ENCODE measurements around the gene GBP6.
A peak's percentile ranks its signal among the peaks of the same experiment; 100 is the strongest.
"Not testable (repeated sequence)": the region's sequence is repeated elsewhere in the genome, so short reads cannot be mapped to it uniquely, and the experiment has no call there.

GBP6 gene

DNA sequence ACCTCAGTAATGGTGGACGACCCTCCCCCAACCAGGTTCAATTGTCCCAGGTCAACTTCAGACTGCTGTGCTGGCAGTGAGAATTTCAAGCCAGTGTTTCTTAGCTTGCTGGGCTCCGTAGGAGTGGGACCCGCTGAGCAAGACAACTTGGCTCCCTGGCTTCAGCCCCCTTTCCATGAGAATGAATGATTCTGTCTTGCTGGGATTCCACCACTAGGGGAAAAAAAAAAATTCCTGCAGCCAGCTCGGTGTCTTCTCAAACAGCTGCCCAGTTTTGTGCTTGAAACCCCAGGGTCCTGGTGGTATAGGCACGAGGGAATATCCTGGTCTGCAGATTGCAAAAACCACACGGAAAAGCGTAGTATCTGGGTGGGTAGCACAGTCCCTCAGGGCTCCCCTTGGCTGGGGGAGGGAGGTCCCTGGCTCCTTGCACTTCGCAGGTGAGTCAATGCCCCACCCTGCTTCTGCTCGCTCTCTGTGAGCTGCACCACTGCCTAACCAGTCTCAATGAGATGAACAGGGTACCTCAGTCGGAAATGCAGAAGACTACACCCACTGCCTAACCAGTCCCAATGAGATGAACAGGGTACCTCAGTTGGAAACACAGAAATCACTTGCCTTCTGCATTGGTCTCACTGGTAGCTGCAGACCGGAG is 41.5 kb downstream of the GBP6 start:
- Mint-ChIP-seq H3K9me3 (no peaks in the 10 kb centered on the region), H3K4me1 (peaks cover 24% of the 10 kb centered on the region), H3K27me3 (no peaks in the 10 kb centered on the region), H3K4me3 (no peak overlapping the region), H3K36me3 (no peaks in the 10 kb centered on the region), H3K27ac (no peak overlapping the region)

GRCh38 chr1:89407360-89407759 is 43.5 kb downstream of the GBP6 start:
- Mint-ChIP-seq H3K4me1 (peaks cover 24% of the 10 kb centered on the region), H3K27me3 (no peaks in the 10 kb centered on the region), H3K9me3 (no peaks in the 10 kb centered on the region), H3K4me3 (peak overlapping the region; percentile 78), H3K36me3 (peaks cover 2% of the 10 kb centered on the region), H3K27ac (no peak overlapping the region)

- not testable (repeated sequence) for H3K9me3 Mint-ChIP-seq, H3K27me3 Mint-ChIP-seq, H3K36me3 Mint-ChIP-seq, H3K27ac Mint-ChIP-seq
- peak overlapping the region; percentile 78 for H3K4me3 Mint-ChIP-seq
- H3K4me1 Mint-ChIP-seq, result peaks cover 24% of the 10 kb centered on the region
Observed at GRCh38 chr1:89407768-89408167, 43.9 kb downstream of the GBP6 start.

DNA sequence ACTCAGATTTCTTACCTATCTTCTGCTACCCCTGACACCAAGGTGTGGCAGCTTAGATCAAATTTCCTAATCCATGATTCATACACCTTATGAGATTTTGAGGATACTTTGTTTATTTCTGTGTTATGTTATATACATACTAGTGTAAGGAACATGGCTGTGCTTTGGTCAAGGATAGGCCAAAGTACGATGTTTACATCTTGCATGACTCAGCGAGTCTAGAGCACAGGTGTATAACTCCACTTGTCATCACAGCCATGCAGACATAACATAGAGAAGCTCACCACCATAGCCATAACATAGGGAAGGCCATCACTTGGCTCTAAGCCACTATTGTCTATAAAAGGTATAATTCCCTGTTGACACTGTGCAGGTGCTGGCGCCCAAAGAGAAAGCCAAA is 61.2 kb downstream of the GBP6 start:
- H3K4me1 Mint-ChIP-seq, result no peaks in the 10 kb centered on the region
- peaks cover 1% of the 10 kb centered on the region for H3K27me3 Mint-ChIP-seq
- no peak overlapping the region for H3K4me3 Mint-ChIP-seq
- no peaks in the 10 kb centered on the region for H3K9me3 Mint-ChIP-seq
- H3K36me3 Mint-ChIP-seq, result peaks cover 2% of the 10 kb centered on the region
- no peak overlapping the region for H3K27ac Mint-ChIP-seq

- H3K9me3 Mint-ChIP-seq, result no peaks in the 10 kb centered on the region
Observed at GRCh38 chr1:89429062-89429461, 65.2 kb downstream of the GBP6 start.

GRCh38 chr1:89429681-89430080 is 65.8 kb downstream of the GBP6 start:
- H3K36me3 Mint-ChIP-seq, H3K4me1 Mint-ChIP-seq, H3K4me3 Mint-ChIP-seq, H3K27me3 Mint-ChIP-seq, H3K9me3 Mint-ChIP-seq, H3K27ac Mint-ChIP-seq: not testable (repeated sequence)

More at GRCh38 chr1:89429062-89429461, 65.2 kb downstream of the GBP6 start:
- H3K4me1 Mint-ChIP-seq, result no peaks in the 10 kb centered on the region
- no peaks in the 10 kb centered on the region for H3K27me3 Mint-ChIP-seq
- no peaks in the 10 kb centered on the region for H3K36me3 Mint-ChIP-seq
- H3K27ac Mint-ChIP-seq, result no peak overlapping the region
- no peak overlapping the region for H3K4me3 Mint-ChIP-seq

- Mint-ChIP-seq H3K27ac (no peak overlapping the region), H3K27me3 (no peaks in the 10 kb centered on the region)
Observed at GRCh38 chr1:89433421-89433820, 69.6 kb downstream of the GBP6 start.

DNA sequence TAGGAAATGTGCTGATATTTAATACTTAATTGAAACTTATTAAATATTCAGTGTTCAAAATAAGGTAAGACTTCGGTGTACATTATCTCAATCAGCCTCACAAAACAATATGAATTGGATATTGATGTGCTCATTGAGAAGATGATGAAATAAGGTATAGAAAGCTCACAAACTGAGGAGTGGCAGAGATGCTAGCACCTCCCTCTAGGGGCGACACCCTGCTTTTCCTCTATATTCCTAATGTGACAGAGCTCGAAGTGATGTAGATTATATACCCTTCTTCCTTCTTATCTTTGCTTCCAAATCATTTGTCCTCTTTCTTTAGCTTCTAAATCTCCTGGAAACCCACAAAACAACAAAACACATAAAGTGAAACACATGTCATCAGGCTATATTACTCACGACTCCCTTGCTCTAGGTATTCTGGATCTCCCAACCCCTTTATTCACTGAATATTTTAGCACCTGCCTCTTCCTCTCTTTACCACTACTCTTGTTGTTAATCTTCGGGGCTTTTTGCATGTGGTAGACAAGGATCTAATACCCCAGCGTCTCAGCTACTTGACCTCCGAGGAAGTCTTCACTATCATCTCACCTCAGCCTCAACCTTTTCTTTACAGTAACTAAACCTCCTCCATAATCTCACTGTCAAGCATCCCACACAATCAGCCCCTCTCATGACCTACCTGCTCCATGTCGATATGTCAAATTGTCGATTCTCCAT is 70.4 kb downstream of the GBP6 start:
- H3K9me3 Mint-ChIP-seq, H3K36me3 Mint-ChIP-seq, H3K4me1 Mint-ChIP-seq, H3K27ac Mint-ChIP-seq, H3K4me3 Mint-ChIP-seq, H3K27me3 Mint-ChIP-seq: not testable (repeated sequence)

More at GRCh38 chr1:89433421-89433820, 69.6 kb downstream of the GBP6 start:
- H3K36me3 Mint-ChIP-seq, result peaks cover 2% of the 10 kb centered on the region
- H3K4me3 Mint-ChIP-seq, result no peak overlapping the region
- no peaks in the 10 kb centered on the region for H3K9me3 Mint-ChIP-seq
- H3K4me1 Mint-ChIP-seq, result no peaks in the 10 kb centered on the region

Data from activated naive CD4-positive, alpha-beta T cell treated with anti-CD3 and anti-CD28 coated beads, Interleukin-2, amount 50 U/mL, for 24 hours (primary cell).